Loucy (cell line): ENCODE data around the gene PEX14.

Source experiments
- EZH2phosphoT487 ChIP-seq: fragments of 200-600 bp; IDR thresholded peaks from 2 replicates; pipeline ENCODE4 v1.6.1; 2018; ENCODE audit warnings: antibody characterized with exemption, mild to moderate bottlenecking, moderate library complexity, borderline replicate concordance
- TF ChIP-seq, protein P1 (sequence below): fragments of 200-600 bp; sonication (generic); conservative IDR thresholded peaks from 2 replicates; pipeline ENCODE4 v1.5.1; 2014; ENCODE audit warnings: mild to moderate bottlenecking, antibody characterized with exemption, low read length

- TF ChIP-seq, protein P1, sequence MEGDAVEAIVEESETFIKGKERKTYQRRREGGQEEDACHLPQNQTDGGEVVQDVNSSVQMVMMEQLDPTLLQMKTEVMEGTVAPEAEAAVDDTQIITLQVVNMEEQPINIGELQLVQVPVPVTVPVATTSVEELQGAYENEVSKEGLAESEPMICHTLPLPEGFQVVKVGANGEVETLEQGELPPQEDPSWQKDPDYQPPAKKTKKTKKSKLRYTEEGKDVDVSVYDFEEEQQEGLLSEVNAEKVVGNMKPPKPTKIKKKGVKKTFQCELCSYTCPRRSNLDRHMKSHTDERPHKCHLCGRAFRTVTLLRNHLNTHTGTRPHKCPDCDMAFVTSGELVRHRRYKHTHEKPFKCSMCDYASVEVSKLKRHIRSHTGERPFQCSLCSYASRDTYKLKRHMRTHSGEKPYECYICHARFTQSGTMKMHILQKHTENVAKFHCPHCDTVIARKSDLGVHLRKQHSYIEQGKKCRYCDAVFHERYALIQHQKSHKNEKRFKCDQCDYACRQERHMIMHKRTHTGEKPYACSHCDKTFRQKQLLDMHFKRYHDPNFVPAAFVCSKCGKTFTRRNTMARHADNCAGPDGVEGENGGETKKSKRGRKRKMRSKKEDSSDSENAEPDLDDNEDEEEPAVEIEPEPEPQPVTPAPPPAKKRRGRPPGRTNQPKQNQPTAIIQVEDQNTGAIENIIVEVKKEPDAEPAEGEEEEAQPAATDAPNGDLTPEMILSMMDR, result no peak
- no peak for TF ChIP-seq EZH2phosphoT487
Measured at GRCh38 chr1:10651793-10652192, 177.0 kb downstream of the PEX14 start.
